ENCODE measurements around the gene CCSER1. TPM values are rescaled to one million over a fixed set of nuclear protein-coding genes. Genes with fewer than 3 reads are reported as not detected.

CCSER1 gene
- total and polyA plus RNA-seq, 4 donors = 3.5 to 66.1 (median 14.5) TPM

DNA sequence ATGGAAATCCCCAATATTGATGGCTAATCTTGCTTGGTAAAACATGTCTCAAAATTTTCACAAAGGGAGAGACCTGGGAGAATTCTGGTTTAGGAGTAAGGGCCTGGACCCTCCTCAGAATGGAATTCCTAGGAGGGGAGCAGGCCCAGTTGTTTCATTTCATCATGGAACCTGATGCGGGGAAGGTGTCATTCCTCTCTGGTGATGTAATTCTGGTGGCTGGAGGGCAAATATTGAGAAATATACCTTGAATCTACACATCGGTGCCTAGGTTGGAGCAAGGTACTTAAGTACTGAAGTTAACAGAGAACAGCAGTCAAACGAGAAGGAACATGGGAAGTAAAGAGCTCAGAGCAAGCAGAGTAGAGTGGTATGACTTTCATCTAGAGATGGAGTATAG lies 23.2 kb upstream of the CCSER1 start:
- no peak overlapping the region for H3K27ac ChIP-seq (ENCODE audit: low read depth, low read length)
- 90% methylated on average over 2 of the region's 3 CpGs for WGBS (ENCODE audit: insufficient coverage)
- no peaks in the 10 kb centered on the region for H3K36me3 ChIP-seq (ENCODE audit: control insufficient read depth, insufficient read depth, low read length)
- H3K4me3 ChIP-seq (ENCODE audit: low read depth, low read length) = no peak overlapping the region
- no peak for DNase-seq (ENCODE audit: low read depth in 4 of 6, low spot score in 6 of 6)
- no peaks in the 10 kb centered on the region for H3K4me1 ChIP-seq (ENCODE audit: control insufficient read depth, insufficient read depth, low read length)
- H3K9me3 ChIP-seq (ENCODE audit: control insufficient read depth, insufficient read depth, low read length) = no peaks in the 10 kb centered on the region
- H3K27me3 ChIP-seq (ENCODE audit: control insufficient read depth, insufficient read depth, low read length) = no peaks in the 10 kb centered on the region

- no peak for DNase-seq (ENCODE audit: low read depth in 4 of 6, low spot score in 6 of 6)
- Histone ChIP-seq H3K36me3 (ENCODE audit: control insufficient read depth, insufficient read depth, low read length) (no peaks in the 10 kb centered on the region), H3K4me3 (ENCODE audit: low read depth, low read length) (no peak overlapping the region), H3K4me1 (ENCODE audit: control insufficient read depth, insufficient read depth, low read length) (no peaks in the 10 kb centered on the region), H3K9me3 (ENCODE audit: control insufficient read depth, insufficient read depth, low read length) (no peaks in the 10 kb centered on the region), H3K27me3 (ENCODE audit: control insufficient read depth, insufficient read depth, low read length) (no peaks in the 10 kb centered on the region), H3K27ac (ENCODE audit: low read depth, low read length) (no peak overlapping the region)
- no CpG with 5 or more reads among the region's 2 CpGs for WGBS (ENCODE audit: insufficient coverage)
These were observed 21.9 kb upstream of the CCSER1 start for GRCh38 chr4:90105274-90105673.

- Histone ChIP-seq H3K36me3 (ENCODE audit: control insufficient read depth, insufficient read depth, low read length) (no peaks in the 10 kb centered on the region), H3K27ac (ENCODE audit: low read depth, low read length) (no peak overlapping the region), H3K9me3 (ENCODE audit: control insufficient read depth, insufficient read depth, low read length) (no peaks in the 10 kb centered on the region), H3K27me3 (ENCODE audit: control insufficient read depth, insufficient read depth, low read length) (no peaks in the 10 kb centered on the region), H3K4me1 (ENCODE audit: control insufficient read depth, insufficient read depth, low read length) (no peaks in the 10 kb centered on the region), H3K4me3 (ENCODE audit: low read depth, low read length) (no peak overlapping the region)
- no CpG with 5 or more reads among the region's 2 CpGs for WGBS (ENCODE audit: insufficient coverage)
- no peak for DNase-seq (ENCODE audit: low read depth in 4 of 6, low spot score in 6 of 6)
These were observed 14.5 kb upstream of the CCSER1 start for GRCh38 chr4:90112715-90113114.

DNA sequence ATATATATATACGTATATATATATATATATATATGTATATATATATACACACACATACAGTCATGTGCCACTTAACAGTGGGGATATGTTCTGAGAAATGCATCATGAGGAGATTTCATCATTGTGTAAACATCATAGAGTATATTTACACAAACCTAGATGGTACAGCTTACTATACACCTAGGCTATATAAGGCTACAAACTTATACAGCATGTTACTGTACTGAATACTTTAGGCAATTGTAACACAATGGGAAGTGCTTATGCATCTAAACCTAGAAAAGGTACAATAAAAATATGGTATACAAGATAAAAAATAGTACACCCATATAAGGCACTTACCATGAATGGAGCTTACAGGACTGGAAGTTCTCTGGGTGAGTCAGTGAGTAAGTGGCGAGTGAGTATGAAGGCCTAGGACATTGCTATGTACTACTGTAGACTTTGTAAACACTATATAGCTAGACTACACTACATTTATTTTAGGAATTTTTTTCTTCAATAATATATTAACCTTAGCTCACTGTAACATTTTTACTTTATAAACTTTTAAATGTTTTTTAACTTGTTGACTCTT lies 13.2 kb upstream of the CCSER1 start:
- Histone ChIP-seq H3K27me3 (ENCODE audit: control insufficient read depth, insufficient read depth, low read length) (no peaks in the 10 kb centered on the region), H3K4me3 (ENCODE audit: low read depth, low read length) (no peak overlapping the region), H3K4me1 (ENCODE audit: control insufficient read depth, insufficient read depth, low read length) (no peaks in the 10 kb centered on the region), H3K36me3 (ENCODE audit: control insufficient read depth, insufficient read depth, low read length) (no peaks in the 10 kb centered on the region), H3K27ac (ENCODE audit: low read depth, low read length) (no peak overlapping the region), H3K9me3 (ENCODE audit: control insufficient read depth, insufficient read depth, low read length) (no peaks in the 10 kb centered on the region)
- DNase-seq (ENCODE audit: low read depth in 4 of 6, low spot score in 6 of 6) = no peak
- WGBS (ENCODE audit: insufficient coverage) = no CpG with 5 or more reads among the region's 2 CpGs

- Histone ChIP-seq H3K27me3 (ENCODE audit: control insufficient read depth, insufficient read depth, low read length) (peaks cover 2% of the 10 kb centered on the region), H3K4me3 (ENCODE audit: low read depth, low read length) (no peak overlapping the region), H3K27ac (ENCODE audit: low read depth, low read length) (no peak overlapping the region), H3K9me3 (ENCODE audit: control insufficient read depth, insufficient read depth, low read length) (no peaks in the 10 kb centered on the region), H3K4me1 (ENCODE audit: control insufficient read depth, insufficient read depth, low read length) (no peaks in the 10 kb centered on the region), H3K36me3 (ENCODE audit: control insufficient read depth, insufficient read depth, low read length) (no peaks in the 10 kb centered on the region)
- 62% methylated on average over 2 of the region's 4 CpGs for WGBS (ENCODE audit: insufficient coverage)
- DNase-seq (ENCODE audit: low read depth in 4 of 6, low spot score in 6 of 6) = no peak
These were observed 8.5 kb upstream of the CCSER1 start for GRCh38 chr4:90118527-90119195.

- H3K4me3 ChIP-seq (ENCODE audit: low read depth, low read length) = no peak overlapping the region
These were observed 7.2 kb upstream of the CCSER1 start for GRCh38 chr4:90120037-90120436.

DNA sequence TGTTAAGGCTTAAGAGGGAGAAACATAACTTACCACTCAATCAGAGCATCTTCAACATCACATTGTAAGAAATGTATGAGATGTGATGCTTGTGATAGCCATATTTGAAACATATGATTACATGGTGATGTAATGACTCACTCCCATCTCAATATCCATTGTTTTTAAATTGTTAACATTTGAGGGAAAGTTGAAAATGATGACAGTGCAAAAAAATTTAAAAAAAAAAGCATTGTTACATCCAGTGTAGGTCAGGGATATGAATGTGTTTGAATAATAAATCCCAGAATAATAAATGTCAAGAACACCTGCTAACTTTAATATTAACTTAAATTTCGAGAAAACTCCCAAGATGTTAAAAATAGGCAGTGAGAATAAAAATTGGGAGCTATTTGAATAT lies 6.4 kb upstream of the CCSER1 start:
- Histone ChIP-seq H3K4me3 (ENCODE audit: low read depth, low read length) (no peak overlapping the region), H3K36me3 (ENCODE audit: control insufficient read depth, insufficient read depth, low read length) (no peaks in the 10 kb centered on the region), H3K9me3 (ENCODE audit: control insufficient read depth, insufficient read depth, low read length) (no peaks in the 10 kb centered on the region), H3K4me1 (ENCODE audit: control insufficient read depth, insufficient read depth, low read length) (no peaks in the 10 kb centered on the region), H3K27me3 (ENCODE audit: control insufficient read depth, insufficient read depth, low read length) (peaks cover 2% of the 10 kb centered on the region), H3K27ac (ENCODE audit: low read depth, low read length) (no peak overlapping the region)
- no CpG with 5 or more reads among the region's 1 CpG for WGBS (ENCODE audit: insufficient coverage)
- no peak for DNase-seq (ENCODE audit: low read depth in 4 of 6, low spot score in 6 of 6)

More at GRCh38 chr4:90120037-90120436, 7.2 kb upstream of the CCSER1 start:
- no peaks in the 10 kb centered on the region for H3K9me3 ChIP-seq (ENCODE audit: control insufficient read depth, insufficient read depth, low read length)
- peaks cover 2% of the 10 kb centered on the region for H3K27me3 ChIP-seq (ENCODE audit: control insufficient read depth, insufficient read depth, low read length)
- DNase-seq (ENCODE audit: low read depth in 4 of 6, low spot score in 6 of 6) = no peak
- H3K36me3 ChIP-seq (ENCODE audit: control insufficient read depth, insufficient read depth, low read length) = no peaks in the 10 kb centered on the region
- H3K27ac ChIP-seq (ENCODE audit: low read depth, low read length) = no peak overlapping the region
- H3K4me1 ChIP-seq (ENCODE audit: control insufficient read depth, insufficient read depth, low read length) = no peaks in the 10 kb centered on the region

DNA sequence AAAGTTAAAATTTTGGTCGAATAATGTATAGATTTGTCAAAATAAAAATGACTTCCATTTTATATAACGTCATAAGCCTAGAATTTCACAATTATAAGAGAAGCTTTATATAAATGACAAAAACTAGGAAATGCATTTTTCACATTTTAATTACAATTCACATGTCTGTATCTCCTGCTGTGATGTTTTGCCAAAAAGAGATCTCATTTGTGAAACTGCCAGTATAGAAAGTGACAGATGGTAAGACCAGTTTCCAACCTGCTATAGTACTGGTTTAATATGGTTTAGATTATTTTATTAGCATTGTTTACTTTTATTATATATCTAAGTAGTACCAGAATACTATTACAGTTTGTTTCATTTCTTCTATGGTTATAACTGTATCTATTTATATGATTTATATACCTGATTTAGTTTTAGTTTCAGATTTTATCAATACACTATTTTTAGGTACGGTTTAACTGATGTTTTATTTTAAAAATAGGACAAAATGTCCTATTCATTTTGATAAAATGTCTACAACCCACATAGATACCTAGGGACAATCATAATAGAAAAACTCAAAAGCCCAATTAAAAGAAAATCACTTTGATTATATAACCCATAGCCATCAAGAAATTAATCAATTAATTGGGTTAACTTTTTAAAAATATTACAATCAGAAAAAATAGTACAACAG lies 5.4 kb upstream of the CCSER1 start:
- H3K27ac ChIP-seq (ENCODE audit: low read depth, low read length) = no peak overlapping the region
- H3K27me3 ChIP-seq (ENCODE audit: control insufficient read depth, insufficient read depth, low read length) = peaks cover 2% of the 10 kb centered on the region
- peak in 1 of 6 donors; percentile 63 for DNase-seq (ENCODE audit: low read depth in 4 of 6, low spot score in 6 of 6)
- H3K4me3 ChIP-seq (ENCODE audit: low read depth, low read length) = no peak overlapping the region
- no peaks in the 10 kb centered on the region for H3K36me3 ChIP-seq (ENCODE audit: control insufficient read depth, insufficient read depth, low read length)
- WGBS (ENCODE audit: insufficient coverage) = no CpG with 5 or more reads among the region's 3 CpGs
- H3K4me1 ChIP-seq (ENCODE audit: control insufficient read depth, insufficient read depth, low read length) = no peaks in the 10 kb centered on the region
- H3K9me3 ChIP-seq (ENCODE audit: control insufficient read depth, insufficient read depth, low read length) = no peaks in the 10 kb centered on the region

GRCh38 chr4:90122355-90122748 lies 4.8 kb upstream of the CCSER1 start:
- no peak for DNase-seq (ENCODE audit: low read depth in 4 of 6, low spot score in 6 of 6)
- no peak overlapping the region for H3K4me3 ChIP-seq (ENCODE audit: low read depth, low read length)
- H3K27ac ChIP-seq (ENCODE audit: low read depth, low read length) = no peak overlapping the region
- no peaks in the 10 kb centered on the region for H3K9me3 ChIP-seq (ENCODE audit: control insufficient read depth, insufficient read depth, low read length)
- no CpG with 5 or more reads among the region's 7 CpGs for WGBS (ENCODE audit: insufficient coverage)
- H3K4me1 ChIP-seq (ENCODE audit: control insufficient read depth, insufficient read depth, low read length) = peaks cover 4% of the 10 kb centered on the region
- peaks cover 2% of the 10 kb centered on the region for H3K27me3 ChIP-seq (ENCODE audit: control insufficient read depth, insufficient read depth, low read length)
- H3K36me3 ChIP-seq (ENCODE audit: control insufficient read depth, insufficient read depth, low read length) = no peaks in the 10 kb centered on the region

DNA sequence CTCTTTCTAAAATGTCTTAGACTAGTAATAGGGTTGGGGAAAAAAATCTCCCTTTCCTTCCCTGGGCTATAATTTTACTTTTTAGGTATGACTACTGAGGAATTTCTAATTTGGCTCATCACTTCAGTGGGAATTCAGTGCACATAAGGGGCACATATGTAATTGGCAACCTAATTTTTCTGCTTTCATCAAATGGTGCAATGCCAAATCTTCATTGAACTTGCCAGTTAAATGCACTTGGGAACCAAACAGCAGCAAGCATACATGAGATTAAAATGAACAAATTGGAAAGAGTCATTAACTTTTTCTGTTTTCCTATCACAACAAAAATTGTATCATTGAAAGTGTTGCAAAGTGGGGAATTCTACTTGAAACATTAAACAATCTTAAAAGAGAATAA lies 2.9 kb upstream of the CCSER1 start:
- peak in 1 of 6 donors; percentile 87 for DNase-seq (ENCODE audit: low read depth in 4 of 6, low spot score in 6 of 6)
- Histone ChIP-seq H3K27ac (ENCODE audit: low read depth, low read length) (no peak overlapping the region), H3K9me3 (ENCODE audit: control insufficient read depth, insufficient read depth, low read length) (no peaks in the 10 kb centered on the region), H3K4me3 (ENCODE audit: low read depth, low read length) (no peak overlapping the region), H3K36me3 (ENCODE audit: control insufficient read depth, insufficient read depth, low read length) (no peaks in the 10 kb centered on the region), H3K27me3 (ENCODE audit: control insufficient read depth, insufficient read depth, low read length) (peaks cover 2% of the 10 kb centered on the region), H3K4me1 (ENCODE audit: control insufficient read depth, insufficient read depth, low read length) (peaks cover 10% of the 10 kb centered on the region)

All from spinal cord (tissue), 10 donors.